Naive B cell (primary cell): ENCODE results near the gene ZCCHC3. TPM values are rescaled to one million over a fixed set of nuclear protein-coding genes. Genes with fewer than 3 reads are reported as not detected.
A peak's percentile ranks its signal among the peaks of the same experiment; 100 is the strongest.

ENCODE experiments used
- ATAC-seq, 2 donors: fragments of 150-1000 bp; cut with Tn5 transposase; 2 replicates each; pipeline ENCODE4 v1.10.0; 2021; ENCODE audit warnings: low read depth in 2 of 2, mild to moderate bottlenecking in 2 of 2, moderate library complexity in 2 of 2
- DNase-seq: peaks from one replicate; pipeline ENCODE4 v3.0.0; 2022
- H3K27ac Mint-ChIP-seq, 6 donors: one replicate each; pipeline ENCODE4 v1.8.0; 2020 to 2022; ENCODE audit warnings: mild to moderate bottlenecking in 6 of 6, mixed read lengths in 6 of 6, moderate library complexity in 5 of 6, inconsistent platforms in 2 of 6
- H3K27me3 Mint-ChIP-seq, 3 donors: one replicate each; pipeline ENCODE4 v1.8.0; 2021 to 2022; ENCODE audit warnings: mixed read lengths in 3 of 3, mild to moderate bottlenecking in 1 of 3
- H3K36me3 Mint-ChIP-seq, 2 donors: one replicate each; pipeline ENCODE4 v1.8.0; 2020 to 2022; ENCODE audit warnings: mixed read lengths in 2 of 2, inconsistent platforms in 1 of 2, mild to moderate bottlenecking in 1 of 2
- H3K4me1 Mint-ChIP-seq, 3 donors: one replicate each; pipeline ENCODE4 v1.8.0; 2020 to 2022; ENCODE audit warnings: mixed read lengths in 3 of 3, inconsistent platforms in 1 of 3, mild to moderate bottlenecking in 1 of 3, moderate library complexity in 1 of 3
- H3K4me3 Mint-ChIP-seq, 8 donors: one replicate each; pipeline ENCODE4 v1.8.0; 2020 to 2022; ENCODE audit warnings: mild to moderate bottlenecking in 8 of 8, mixed read lengths in 8 of 8, moderate library complexity in 8 of 8, inconsistent platforms in 2 of 8
- H3K9me3 Mint-ChIP-seq, 7 donors: one replicate each; pipeline ENCODE4 v1.8.0; 2020 to 2022; ENCODE audit warnings: mixed read lengths in 7 of 7, mild to moderate bottlenecking in 5 of 7, inconsistent platforms in 2 of 7, moderate library complexity in 1 of 7
- polyA plus RNA-seq, 6 donors: library from polyadenylated mRNA; unstranded; fragments of 300-500 nt; fragmentation: Illumina TruSeq; gene quantifications; one replicate each; pipeline ENCODE4 v1.2.3, GENCODE V29; 2021; ENCODE audit warnings: low read depth in 6 of 6

The ZCCHC3 gene
- polyA plus RNA-seq, 6 donors from 2014 or later: 9.7 to 19.0 (median 10.9) TPM

DNA sequence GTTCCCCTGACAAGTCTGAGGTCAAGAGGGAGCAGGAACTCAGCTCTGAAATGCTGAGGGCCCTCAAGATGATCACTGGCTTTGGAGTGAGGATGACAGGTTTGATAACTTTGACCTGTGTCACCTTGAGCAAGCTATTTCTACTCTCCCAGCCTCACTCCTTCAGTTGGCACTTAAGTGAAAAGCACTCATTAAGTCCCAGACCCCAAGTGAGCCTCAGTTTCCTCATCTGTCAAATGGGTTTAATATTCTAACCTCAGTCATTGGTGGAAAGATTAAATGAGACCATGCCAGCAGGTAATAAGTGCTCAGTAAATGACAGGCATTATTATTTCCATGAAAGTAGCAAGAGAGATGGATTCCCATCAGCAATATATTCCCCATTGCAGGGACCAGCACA is 25.8 kb upstream of the ZCCHC3 start:
- peak overlapping the region in 1 of 6 donors; percentile 15 for H3K27ac Mint-ChIP-seq
- no peak overlapping the region for H3K4me3 Mint-ChIP-seq
- peaks cover 5 to 7% (median 7%) of the 10 kb centered on the region in 3 donors for H3K4me1 Mint-ChIP-seq
- ATAC-seq: no peak
- no peaks in the 10 kb centered on the region for H3K9me3 Mint-ChIP-seq
- peaks cover 0 to under 1% (median 0%) of the 10 kb centered on the region in 3 donors for H3K27me3 Mint-ChIP-seq
- DNase-seq: no peak
- H3K36me3 Mint-ChIP-seq: peaks cover 0 to 8% of the 10 kb centered on the region in 2 donors

DNA sequence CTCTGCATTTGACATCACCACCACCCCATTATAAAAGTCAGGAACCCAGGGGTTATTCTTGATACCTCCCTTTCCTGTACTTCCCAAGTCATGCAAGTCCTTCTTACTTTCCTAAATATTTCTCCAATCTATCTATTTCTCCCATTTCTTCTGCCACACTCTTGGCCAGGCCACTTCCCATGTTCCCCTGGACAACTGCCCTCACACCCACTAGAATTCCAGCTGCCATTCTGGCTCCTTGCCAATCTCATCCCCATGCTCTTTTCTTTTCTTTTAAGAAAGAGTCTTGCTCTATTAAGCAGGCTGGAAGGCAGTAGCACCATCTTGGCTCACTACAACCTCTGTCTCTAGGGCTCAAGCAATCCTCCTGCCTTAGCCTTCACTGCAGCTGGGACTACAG is 24.7 kb upstream of the ZCCHC3 start:
- ATAC-seq: no peak
- DNase-seq: no peak
- Mint-ChIP-seq H3K27me3 (no peaks in the 10 kb centered on the region), H3K4me1 (no peaks in the 10 kb centered on the region), H3K9me3 (no peaks in the 10 kb centered on the region), H3K36me3 (peaks cover 0 to 10% of the 10 kb centered on the region in 2 donors), H3K27ac (peak overlapping the region in 2 of 6 donors; percentile 43 to 56), H3K4me3 (no peak overlapping the region)

DNA sequence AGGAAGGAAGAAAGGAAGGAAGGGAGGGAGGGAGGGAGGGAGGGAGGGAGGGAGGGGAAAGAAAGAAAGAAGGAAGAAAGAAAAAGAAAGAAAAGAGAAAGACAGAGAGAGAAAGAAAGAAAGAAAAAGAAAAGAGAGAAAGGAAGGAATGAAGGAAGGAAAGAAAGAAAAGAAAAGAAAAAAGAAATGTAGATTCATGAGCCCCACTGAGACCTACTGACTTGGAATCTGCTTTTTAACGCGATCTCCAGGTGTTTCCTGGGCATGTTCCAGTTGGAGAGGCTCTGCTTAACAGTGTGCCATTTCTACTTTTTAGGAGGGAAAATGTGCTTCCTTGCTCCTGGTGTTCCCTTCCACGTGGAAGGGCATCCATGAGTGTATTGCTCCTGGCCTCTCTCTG is 23.5 kb upstream of the ZCCHC3 start:
- Mint-ChIP-seq H3K27me3 (no peaks in the 10 kb centered on the region), H3K36me3 (peaks cover 0 to 10% of the 10 kb centered on the region in 2 donors), H3K27ac (no peak overlapping the region), H3K4me1 (peaks cover 0 to 3% (median 3%) of the 10 kb centered on the region in 3 donors), H3K4me3 (no peak overlapping the region), H3K9me3 (no peaks in the 10 kb centered on the region)
- ATAC-seq (no peak), DNase-seq (no peak)

DNA sequence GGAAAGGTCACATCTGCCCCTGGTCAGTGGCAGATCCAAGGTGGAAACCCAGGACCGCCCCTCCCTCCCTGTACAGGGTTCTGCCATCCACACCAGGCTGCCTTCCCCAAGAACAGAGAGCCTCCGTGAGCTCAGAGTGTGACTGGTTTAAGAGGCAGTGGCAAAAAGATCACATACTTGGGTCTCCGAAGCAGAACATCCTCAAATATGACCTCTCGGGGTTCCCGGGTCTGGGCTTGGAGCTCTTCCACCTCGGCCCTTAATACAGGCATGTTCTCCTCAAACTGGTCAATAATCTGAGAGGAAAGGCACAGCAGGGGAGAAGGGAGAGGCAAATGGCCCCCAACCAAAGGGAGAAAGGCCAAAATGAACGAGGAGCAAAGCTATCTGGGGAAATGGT is 21.6 kb upstream of the ZCCHC3 start:
- Mint-ChIP-seq H3K27me3 (no peaks in the 10 kb centered on the region), H3K27ac (no peak overlapping the region), H3K36me3 (peaks cover 0 to 10% of the 10 kb centered on the region in 2 donors), H3K9me3 (no peaks in the 10 kb centered on the region), H3K4me1 (peaks cover 0 to 5% (median 3%) of the 10 kb centered on the region in 3 donors), H3K4me3 (no peak overlapping the region)
- DNase-seq (no peak), ATAC-seq (no peak)

DNA sequence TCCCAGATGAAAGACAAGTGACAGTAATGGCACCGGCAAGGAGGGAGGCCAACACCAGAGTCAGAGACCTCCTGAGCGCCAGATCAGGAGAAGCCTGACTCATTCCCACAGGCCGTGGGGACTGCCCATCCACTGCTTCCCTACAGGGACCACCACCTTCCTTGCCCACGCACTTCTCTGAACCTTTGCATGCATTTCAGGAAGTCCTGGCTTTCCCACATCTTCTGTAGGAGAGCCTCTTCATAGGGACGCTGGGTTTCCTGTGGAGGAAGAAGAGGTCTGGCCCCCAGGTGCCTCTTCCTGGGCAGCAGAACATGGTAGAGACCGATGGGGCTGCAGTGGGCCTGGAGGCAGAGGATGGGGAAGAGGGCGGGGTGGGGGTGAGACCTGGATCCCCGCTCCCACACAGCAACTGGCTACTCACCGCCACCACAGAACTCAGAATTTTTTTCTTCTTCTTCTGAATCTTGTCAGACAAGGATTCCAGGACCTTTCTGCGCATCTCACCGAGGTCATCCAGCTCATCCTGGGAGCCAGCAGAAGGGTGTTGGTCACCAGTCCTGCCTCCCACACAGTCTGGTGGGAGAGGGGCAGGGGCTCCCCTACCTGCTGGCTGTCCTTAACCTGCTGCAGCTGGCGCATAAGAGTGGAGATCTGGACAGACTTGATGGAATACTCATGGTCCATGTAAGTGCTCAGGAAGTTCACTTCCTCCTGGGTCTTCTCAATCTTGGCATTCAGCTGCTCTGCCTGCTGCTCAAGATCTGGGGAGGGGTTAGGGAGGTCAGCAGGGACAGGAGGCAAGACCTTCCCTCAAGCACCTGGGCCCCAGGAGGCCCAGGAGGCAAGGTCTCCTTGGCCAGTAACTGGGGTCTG is 20.5 kb upstream of the ZCCHC3 start:
- no peak for ATAC-seq
- Mint-ChIP-seq H3K4me3 (no peak overlapping the region), H3K4me1 (peaks cover 5 to 7% (median 5%) of the 10 kb centered on the region in 3 donors), H3K27me3 (no peaks in the 10 kb centered on the region), H3K27ac (peak overlapping the region in 1 of 6 donors; percentile 57), H3K36me3 (peaks cover 0 to 10% of the 10 kb centered on the region in 2 donors), H3K9me3 (no peaks in the 10 kb centered on the region)
- DNase-seq: no peak

DNA sequence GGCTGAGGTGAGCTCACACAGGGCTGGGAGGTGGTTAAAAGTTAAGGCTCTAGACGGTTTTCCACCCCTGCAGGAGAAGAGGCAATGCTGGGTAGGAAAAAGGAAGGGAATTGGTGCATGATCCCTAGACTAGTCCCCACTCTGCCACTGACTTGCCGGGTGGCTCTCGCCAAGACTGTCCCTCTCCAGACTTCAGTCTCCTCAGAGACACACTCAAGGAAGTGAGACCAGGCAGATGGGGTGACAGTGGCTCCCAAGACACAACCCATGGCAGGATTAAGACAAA is 19.9 kb upstream of the ZCCHC3 start:
- Mint-ChIP-seq H3K36me3 (peaks cover 0 to 10% of the 10 kb centered on the region in 2 donors), H3K4me1 (peaks cover 5 to 7% (median 5%) of the 10 kb centered on the region in 3 donors), H3K4me3 (peak overlapping the region in 1 of 8 donors; percentile 47), H3K27ac (no peak overlapping the region), H3K27me3 (no peaks in the 10 kb centered on the region), H3K9me3 (no peaks in the 10 kb centered on the region)
- DNase-seq (no peak), ATAC-seq (no peak)

DNA sequence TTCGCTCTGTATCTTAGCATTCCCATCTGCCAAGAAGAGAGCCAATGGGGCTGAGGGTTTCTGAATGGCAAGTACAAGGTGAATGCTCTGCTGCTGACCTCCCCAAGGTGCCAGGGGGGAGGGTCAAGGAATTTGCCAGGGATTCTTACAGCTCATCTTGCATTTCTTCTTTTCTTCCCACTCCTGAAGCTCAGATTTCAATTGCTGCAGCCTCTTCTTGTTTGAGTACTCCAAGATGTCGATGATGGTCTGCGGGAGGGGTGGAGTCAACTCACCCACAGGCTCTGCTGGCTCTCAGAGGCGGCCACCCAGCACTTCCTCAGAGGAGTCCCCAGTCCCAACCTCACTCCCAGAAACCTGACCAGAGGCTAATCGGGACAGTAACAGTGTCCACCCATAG is 19.2 kb upstream of the ZCCHC3 start:
- Mint-ChIP-seq H3K4me1 (peaks cover 5 to 7% (median 5%) of the 10 kb centered on the region in 3 donors), H3K9me3 (no peaks in the 10 kb centered on the region), H3K4me3 (peak overlapping the region in 1 of 8 donors; percentile 77), H3K36me3 (peaks cover 0 to 10% of the 10 kb centered on the region in 2 donors), H3K27ac (peak overlapping the region in 2 of 6 donors; percentile 37 to 39), H3K27me3 (no peaks in the 10 kb centered on the region)
- no peak for DNase-seq
- ATAC-seq: no peak

DNA sequence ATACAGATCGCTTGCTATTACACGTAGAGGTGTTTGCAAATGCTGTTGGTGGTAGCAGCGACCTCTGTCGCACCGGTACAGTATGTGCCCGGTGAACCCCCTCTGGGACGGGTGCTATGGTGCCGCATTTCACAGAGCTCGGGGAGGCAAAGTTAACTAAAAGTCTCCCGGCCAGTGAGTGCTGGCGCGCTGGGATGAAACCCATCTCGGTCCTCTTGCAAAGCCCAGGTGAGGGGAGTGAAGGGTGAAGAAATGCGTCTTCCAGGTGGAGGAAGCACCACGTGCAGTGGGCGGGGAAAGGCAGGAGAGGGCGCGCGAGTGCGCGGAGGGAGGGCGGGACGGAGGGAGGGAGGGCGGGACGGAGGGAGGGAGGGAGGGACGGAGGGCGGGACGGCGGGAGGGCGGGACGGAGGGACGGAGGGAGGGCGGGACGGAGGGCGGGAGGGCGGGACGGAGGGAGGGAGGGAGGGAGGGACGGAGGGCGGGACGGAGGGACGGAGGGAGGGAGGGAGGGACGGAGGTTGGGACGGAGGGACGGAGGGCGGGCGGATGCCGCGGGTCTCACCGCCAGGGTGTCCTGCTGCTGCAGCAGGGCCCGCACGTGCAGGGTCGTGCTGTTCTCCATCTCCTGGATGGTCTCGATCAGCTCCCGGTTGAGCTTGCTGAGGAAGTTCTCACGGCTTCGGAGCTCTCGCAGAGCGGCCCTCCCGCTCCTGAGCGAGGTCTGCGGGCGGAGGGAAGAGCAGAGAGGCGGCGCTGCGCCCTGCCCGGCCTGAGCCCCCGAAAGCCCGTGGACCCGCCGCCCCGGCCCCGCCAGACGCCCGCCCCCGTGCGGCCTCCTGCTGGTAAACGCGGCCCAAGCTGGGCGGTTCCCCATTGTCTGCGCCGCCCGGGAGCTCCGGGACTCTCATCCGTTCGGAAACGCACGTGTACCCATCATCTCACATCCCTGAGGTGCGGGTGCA is 18.5 kb upstream of the ZCCHC3 start:
- ATAC-seq (peak; percentile 33 to 55), DNase-seq (no peak)

DNA sequence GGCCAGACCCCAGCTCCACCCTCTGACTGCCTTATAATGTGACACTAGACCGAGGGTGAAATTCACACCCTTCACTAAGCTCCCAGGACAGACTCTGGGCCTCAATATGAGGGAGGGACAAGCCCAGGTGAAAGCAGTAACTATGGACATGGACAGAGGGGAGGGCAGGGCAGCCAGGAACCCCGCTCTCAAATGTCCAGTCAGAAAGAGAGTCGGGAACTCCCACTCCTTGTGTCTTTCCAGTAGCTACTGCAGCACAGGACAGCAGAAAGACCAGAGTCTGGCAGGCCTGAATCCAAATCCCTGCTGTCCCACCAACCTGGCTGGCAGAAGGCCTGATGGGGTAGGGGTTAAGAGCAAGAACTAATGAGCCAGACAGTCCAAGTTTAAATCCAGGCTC is 13.2 kb upstream of the ZCCHC3 start:
- Mint-ChIP-seq H3K27me3 (no peaks in the 10 kb centered on the region), H3K4me1 (peaks cover 2 to 5% (median 4%) of the 10 kb centered on the region in 3 donors), H3K27ac (no peak overlapping the region), H3K4me3 (no peak overlapping the region), H3K36me3 (no peaks in the 10 kb centered on the region), H3K9me3 (no peaks in the 10 kb centered on the region)
- no peak for DNase-seq
- ATAC-seq: no peak

More for the DNA sequence above, 18.5 kb upstream of the ZCCHC3 start:
- Mint-ChIP-seq H3K27me3 (no peaks in the 10 kb centered on the region), H3K4me3 (peak overlapping the region in 4 of 8 donors; percentile 29 to 77 (median 60)), H3K27ac (peak overlapping the region in 1 of 6 donors; percentile 37), H3K4me1 (peaks cover 5 to 7% (median 5%) of the 10 kb centered on the region in 3 donors), H3K36me3 (peaks cover 0 to 10% of the 10 kb centered on the region in 2 donors), H3K9me3 (no peaks in the 10 kb centered on the region)

DNA sequence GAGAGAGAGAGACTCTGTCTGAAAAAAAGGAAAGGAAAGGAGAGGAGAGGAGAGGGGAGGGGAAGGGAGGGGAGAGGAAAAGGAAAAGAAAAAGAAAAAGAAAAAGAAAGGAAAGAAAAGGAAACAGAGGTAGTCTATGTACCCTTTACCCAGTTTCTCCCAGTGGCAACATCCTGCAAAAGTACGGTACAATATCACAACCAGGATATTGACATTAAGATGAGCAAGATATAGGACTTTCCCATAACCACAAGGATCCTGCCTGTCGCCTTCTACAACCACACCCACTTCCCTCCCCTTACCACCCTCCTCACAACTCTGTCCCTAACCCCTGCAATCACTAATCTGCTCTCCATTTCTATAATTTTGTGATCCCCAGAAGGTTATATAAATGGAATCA is 10.9 kb upstream of the ZCCHC3 start:
- Mint-ChIP-seq H3K27ac (no peak overlapping the region), H3K27me3 (no peaks in the 10 kb centered on the region), H3K36me3 (no peaks in the 10 kb centered on the region), H3K4me1 (peaks cover 0 to 5% (median 1%) of the 10 kb centered on the region in 3 donors), H3K4me3 (no peak overlapping the region), H3K9me3 (no peaks in the 10 kb centered on the region)
- ATAC-seq (no peak), DNase-seq (no peak)

DNA sequence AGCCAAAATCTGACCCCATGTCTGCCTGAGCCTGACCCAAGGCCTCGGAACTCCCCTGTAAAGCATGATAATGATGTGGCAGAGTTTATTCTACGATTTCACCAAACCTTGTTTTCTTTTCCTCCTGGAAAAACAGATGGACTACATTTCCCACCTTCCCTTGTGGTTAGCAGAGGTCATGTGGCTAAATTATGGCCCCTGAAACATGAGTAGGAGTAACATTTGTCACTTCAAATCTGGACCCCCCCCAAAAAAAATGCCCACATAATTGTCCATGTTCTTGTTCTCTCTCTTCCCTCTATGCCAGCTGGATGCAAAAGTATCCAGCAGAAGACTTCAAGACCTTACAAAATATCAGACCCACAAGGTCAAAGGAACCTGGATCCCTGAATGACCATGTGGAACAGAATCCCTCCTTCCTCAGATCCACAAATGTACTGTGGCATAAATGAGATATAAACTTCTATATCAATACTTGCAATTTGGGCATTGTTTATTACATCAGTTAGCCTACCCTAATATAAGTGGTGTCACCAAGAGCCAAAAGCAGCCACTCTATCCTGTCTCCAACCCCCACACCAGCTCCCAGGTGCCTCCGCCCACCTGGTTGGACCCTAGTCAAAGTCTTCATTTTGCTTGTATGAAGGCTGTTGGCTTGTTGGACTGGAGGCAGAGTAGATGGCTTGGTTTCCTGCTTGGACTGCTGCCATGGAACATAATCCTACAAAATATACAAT is 8.2 kb upstream of the ZCCHC3 start:
- no peaks in the 10 kb centered on the region for H3K36me3 Mint-ChIP-seq
- no peaks in the 10 kb centered on the region for H3K9me3 Mint-ChIP-seq
- peak overlapping the region in 2 of 8 donors; percentile 18 to 40 for H3K4me3 Mint-ChIP-seq
- peak overlapping the region in 2 of 6 donors; percentile 30 to 54 for H3K27ac Mint-ChIP-seq
- DNase-seq (no peak), ATAC-seq (no peak)
- H3K4me1 Mint-ChIP-seq: peaks cover 0 to 5% (median 0%) of the 10 kb centered on the region in 3 donors
- H3K27me3 Mint-ChIP-seq: no peaks in the 10 kb centered on the region

DNA sequence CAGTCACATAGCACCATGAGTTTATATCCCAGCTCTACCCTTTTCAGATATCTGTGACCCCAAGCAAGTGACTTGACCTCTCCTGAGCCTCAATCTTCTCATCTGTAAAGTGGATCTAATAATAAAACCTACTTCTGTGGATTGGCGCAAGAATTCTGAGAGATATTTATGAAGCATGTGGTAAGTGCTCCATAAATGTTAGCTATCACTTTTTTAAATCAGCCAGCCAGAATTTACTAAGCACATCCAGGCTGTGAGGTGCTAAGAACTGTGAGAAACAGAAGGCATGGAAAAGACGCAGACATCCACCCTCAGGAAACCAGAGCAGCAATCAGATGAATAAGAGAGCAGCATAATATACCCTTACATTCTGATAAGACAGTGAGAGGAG is 7.7 kb upstream of the ZCCHC3 start:
- peak overlapping the region in 3 of 6 donors; percentile 54 to 78 (median 60) for H3K27ac Mint-ChIP-seq
- no peak for DNase-seq
- peaks cover 0 to 5% (median 0%) of the 10 kb centered on the region in 3 donors for H3K4me1 Mint-ChIP-seq
- H3K9me3 Mint-ChIP-seq: no peaks in the 10 kb centered on the region
- ATAC-seq: no peak
- H3K36me3 Mint-ChIP-seq: no peaks in the 10 kb centered on the region
- no peak overlapping the region for H3K4me3 Mint-ChIP-seq
- H3K27me3 Mint-ChIP-seq: no peaks in the 10 kb centered on the region
